Vagina (tissue), 2 donors: ENCODE data around the gene CCL4L2. TPM values are rescaled to one million over a fixed set of nuclear protein-coding genes. Genes with fewer than 3 reads are reported as not detected.
"Not testable (repeated sequence)": the region's sequence is repeated elsewhere in the genome, so short reads cannot be mapped to it uniquely, and the experiment has no call there.

Experiments used
- DNase-seq, 2 donors: peaks; one replicate each; pipeline ENCODE4 v3.0.0-alpha.2; 2017; ENCODE audit errors: extremely low spot score in 2 of 2
- H3K27ac ChIP-seq: fragments of 200-600 bp; sonication (generic); one replicate; pipeline ENCODE4 v1.5.1; 2019
- H3K27me3 ChIP-seq: fragments of 200-600 bp; sonication (generic); one replicate; pipeline ENCODE4 v1.5.1; 2019
- H3K36me3 ChIP-seq, 2 donors: fragments of 200-600 bp; sonication (generic); one replicate each; pipeline ENCODE4 v1.5.1; 2017 to 2019
- H3K4me1 ChIP-seq: fragments of 200-600 bp; sonication (generic); one replicate; pipeline ENCODE4 v1.5.1; 2019
- H3K4me3 ChIP-seq, 2 donors: fragments of 200-600 bp; sonication (generic); 1 replicate in 1 of 2; 2 replicates in 1 of 2; pipeline ENCODE4 v1.5.1; 2016 to 2019
- H3K9me3 ChIP-seq: fragments of 200-600 bp; sonication (generic); one replicate; pipeline ENCODE4 v1.5.1; 2019
- CTCF ChIP-seq, 3 experiments: fragments of 450-650 bp in 2 of 3; fragments of 200-600 bp in 1 of 3; sonication (generic) in 1 of 3; IDR thresholded peaks; one replicate each; pipeline ENCODE4 v1.5.1; 2017 to 2019; ENCODE audit warnings: antibody characterized with exemption in 3 of 3, mild to moderate bottlenecking in 2 of 3, moderate library complexity in 2 of 3
- POLR2A ChIP-seq, 2 donors: fragments of 450-650 bp; IDR thresholded peaks; one replicate each; pipeline ENCODE4 v1.6.1; 2017; ENCODE audit warnings: antibody characterized with exemption in 2 of 2, mild to moderate bottlenecking in 2 of 2, moderate library complexity in 2 of 2
- POLR2AphosphoS5 ChIP-seq, 2 donors: sonication (generic); formaldehyde crosslinking; IDR thresholded peaks; one replicate each; pipeline ENCODE4 v1.9.0; 2017; ENCODE audit warnings: antibody characterized with exemption in 2 of 2, mild to moderate bottlenecking in 2 of 2, low read depth in 1 of 2; ENCODE audit not compliant: insufficient read depth in 1 of 2
- intact Hi-C: fragments of 100-400 bp; cut with DNase I; formaldehyde crosslinking; loops from one replicate; pipeline ENCODE4 v1.15.1; 2023
- total RNA-seq: library from RNA; depleted of rRNA; stranded (reverse); fragments of >200 nt; gene quantifications from one replicate; pipeline ENCODE4 v1.2.3, GENCODE V29; 2016

CCL4L2 gene
- total RNA-seq, 1 donor from 2014 or later, result 5.2 TPM

- Histone ChIP-seq H3K4me1 (no peaks in the 10 kb centered on the region), H3K27ac (no peak overlapping the region), H3K27me3 (no peaks in the 10 kb centered on the region), H3K9me3 (no peaks in the 10 kb centered on the region), H3K4me3 (no peak overlapping the region), H3K36me3 (no peaks in the 10 kb centered on the region)
- no peak for DNase-seq
- intact Hi-C loops, result no loop called here
- TF ChIP-seq POLR2A (IDR thresholded peaks at IDR 0.05) (no peak), POLR2AphosphoS5 (IDR thresholded peaks at IDR 0.05; ENCODE audit: insufficient read depth in 1 of 2, low read depth in 1 of 2) (no peak), CTCF (IDR thresholded peaks at IDR 0.05) (no peak)
Measured at GRCh38 chr17:36209575-36209974, 1.3 kb upstream of the CCL4L2 start.

GRCh38 chr17:36211484-36212271, 815 bp downstream of the CCL4L2 start:
- H3K9me3 ChIP-seq, H3K36me3 ChIP-seq, H3K27me3 ChIP-seq, H3K4me3 ChIP-seq, intact Hi-C loops, H3K4me1 ChIP-seq: not testable (repeated sequence)
- peak overlapping the region; percentile 5 for H3K27ac ChIP-seq
- peak in 1 of 2 donors; percentile 96 for DNase-seq

GRCh38 chr17:36212272-36212605, 1.4 kb downstream of the CCL4L2 start:
- H3K9me3 ChIP-seq, result no peaks in the 10 kb centered on the region
- no peaks in the 10 kb centered on the region for H3K4me1 ChIP-seq
- no peak overlapping the region for H3K27ac ChIP-seq
- TF ChIP-seq POLR2A (IDR thresholded peaks at IDR 0.05), result no peak
- no peak for TF ChIP-seq POLR2AphosphoS5 (IDR thresholded peaks at IDR 0.05; ENCODE audit: insufficient read depth in 1 of 2, low read depth in 1 of 2)
- no peak for TF ChIP-seq CTCF (IDR thresholded peaks at IDR 0.05)
- peak in 1 of 2 donors; percentile 94 for DNase-seq
- intact Hi-C loops, result no loop called here
- H3K27me3 ChIP-seq, result no peaks in the 10 kb centered on the region
- H3K36me3 ChIP-seq, result no peaks in the 10 kb centered on the region
- no peak overlapping the region for H3K4me3 ChIP-seq

- no peak for DNase-seq
- H3K27me3 ChIP-seq, result no peaks in the 10 kb centered on the region
- intact Hi-C loops, result no loop called here
- no peaks in the 10 kb centered on the region for H3K36me3 ChIP-seq
- no peaks in the 10 kb centered on the region for H3K9me3 ChIP-seq
- H3K27ac ChIP-seq, result no peak overlapping the region
- no peak overlapping the region for H3K4me3 ChIP-seq
- H3K4me1 ChIP-seq, result no peaks in the 10 kb centered on the region
- no peak for TF ChIP-seq POLR2AphosphoS5 (IDR thresholded peaks at IDR 0.05; ENCODE audit: insufficient read depth in 1 of 2, low read depth in 1 of 2)
- TF ChIP-seq POLR2A (IDR thresholded peaks at IDR 0.05), result no peak
- no peak for TF ChIP-seq CTCF (IDR thresholded peaks at IDR 0.05)
Measured at GRCh38 chr17:36212966-36213365, 2.1 kb downstream of the CCL4L2 start.

- DNase-seq, result peak in 1 of 2 donors; percentile 92
- Histone ChIP-seq H3K36me3 (no peaks in the 10 kb centered on the region), H3K9me3 (no peaks in the 10 kb centered on the region), H3K27ac (no peak overlapping the region), H3K27me3 (no peaks in the 10 kb centered on the region), H3K4me1 (no peaks in the 10 kb centered on the region), H3K4me3 (no peak overlapping the region)
- intact Hi-C loops, result no loop called here
- TF ChIP-seq POLR2AphosphoS5 (IDR thresholded peaks at IDR 0.05; ENCODE audit: insufficient read depth in 1 of 2, low read depth in 1 of 2) (no peak), CTCF (IDR thresholded peaks at IDR 0.05) (no peak), POLR2A (IDR thresholded peaks at IDR 0.05) (no peak)
Measured at GRCh38 chr17:36213695-36214094, 2.8 kb downstream of the CCL4L2 start.
